Islet precursor cell (in vitro differentiated cells): ENCODE measurements around the gene ERI3.

Experiments
- DNase-seq: peaks from one replicate; pipeline ENCODE4 v3.0.0-alpha.2; 2018

ERI3 gene

GRCh38 chr1:44347280-44347679 is 7.8 kb downstream of the ERI3 start:
- no peak for DNase-seq

GRCh38 chr1:44346878-44347277 is 8.2 kb downstream of the ERI3 start:
- DNase-seq: no peak

GRCh38 chr1:44346184-44346583 is 8.9 kb downstream of the ERI3 start:
- no peak for DNase-seq

GRCh38 chr1:44345187-44345775 is 9.8 kb downstream of the ERI3 start:
- no peak for DNase-seq

- no peak for DNase-seq
Measured at GRCh38 chr1:44339731-44340130, 15.3 kb downstream of the ERI3 start.

- no peak for DNase-seq
Measured at GRCh38 chr1:44338136-44338535, 16.9 kb downstream of the ERI3 start.

- DNase-seq: no peak
Measured at GRCh38 chr1:44336668-44337067, 18.4 kb downstream of the ERI3 start.

GRCh38 chr1:44334968-44335367 is 20.1 kb downstream of the ERI3 start:
- no peak for DNase-seq

GRCh38 chr1:44333376-44333775 is 21.7 kb downstream of the ERI3 start:
- no peak for DNase-seq

GRCh38 chr1:44332505-44332904 is 22.6 kb downstream of the ERI3 start:
- no peak for DNase-seq

- DNase-seq: no peak
Measured at GRCh38 chr1:44330935-44331334, 24.1 kb downstream of the ERI3 start.

GRCh38 chr1:44328671-44329416 is 26.2 kb downstream of the ERI3 start:
- peak; percentile 66 for DNase-seq

- DNase-seq: peak; percentile 98
Measured at GRCh38 chr1:44327679-44328491, 27.2 kb downstream of the ERI3 start.

GRCh38 chr1:44326821-44327465 is 28.1 kb downstream of the ERI3 start:
- no peak for DNase-seq

- DNase-seq: no peak
Measured at GRCh38 chr1:44326024-44326701, 28.9 kb downstream of the ERI3 start.

- no peak for DNase-seq
Measured at GRCh38 chr1:44323947-44324346, 31.1 kb downstream of the ERI3 start.

GRCh38 chr1:44322367-44322766 is 32.7 kb downstream of the ERI3 start:
- no peak for DNase-seq

- DNase-seq: no peak
Measured at GRCh38 chr1:44321466-44321865, 33.6 kb downstream of the ERI3 start.

- DNase-seq: no peak
Measured at GRCh38 chr1:44318097-44319088, 36.7 kb downstream of the ERI3 start.

GRCh38 chr1:44316231-44316759 is 38.8 kb downstream of the ERI3 start:
- DNase-seq: no peak

- DNase-seq: no peak
Measured at GRCh38 chr1:44315521-44315920, 39.5 kb downstream of the ERI3 start.
